22Rv1 (cell line): ENCODE measurements around the gene LOXL1.

Experiments used
- H3K27ac ChIP-seq: fragments of 450-650 bp; 2 replicates; pipeline ENCODE4 v1.5.1; 2017
- CTCF ChIP-seq: fragments of 450-650 bp; IDR thresholded peaks from 2 replicates; pipeline ENCODE4 v1.5.1; 2017; ENCODE audit warnings: mild to moderate bottlenecking
- ZFX ChIP-seq: fragments of 450-650 bp; IDR thresholded peaks from 2 replicates; pipeline ENCODE4 v1.6.1; 2017; ENCODE audit warnings: antibody characterized with exemption, borderline replicate concordance

LOXL1 gene

GRCh38 chr15:73982222-73982962 lies 56.1 kb downstream of the LOXL1 start:
- H3K27ac ChIP-seq, result no peak overlapping the region
- no peak for TF ChIP-seq CTCF

GRCh38 chr15:73983211-73983727 lies 57.0 kb downstream of the LOXL1 start:
- no peak overlapping the region for H3K27ac ChIP-seq
- TF ChIP-seq CTCF (no peak), ZFX (no peak)

- H3K27ac ChIP-seq, result no peak overlapping the region
- no peak for TF ChIP-seq CTCF
- TF ChIP-seq ZFX, result no peak
These were observed 57.5 kb downstream of the LOXL1 start for GRCh38 chr15:73983773-73984172.

- TF ChIP-seq CTCF, result no peak
- H3K27ac ChIP-seq, result no peak overlapping the region
These were observed 58.1 kb downstream of the LOXL1 start for GRCh38 chr15:73984208-73984979.

GRCh38 chr15:73985101-73985873 lies 59.0 kb downstream of the LOXL1 start:
- H3K27ac ChIP-seq, result no peak overlapping the region
- TF ChIP-seq CTCF (no peak), ZFX (no peak)

- no peak for TF ChIP-seq ZFX
- TF ChIP-seq CTCF, result no peak
- H3K27ac ChIP-seq, result no peak overlapping the region
These were observed 60.0 kb downstream of the LOXL1 start for GRCh38 chr15:73986055-73986775.
